ENCODE measurements around the gene PBX2.

The PBX2 gene

GRCh38 chr6:32170294-32170693 lies 19.7 kb downstream of the PBX2 start:
- TF ChIP-seq, protein P1, sequence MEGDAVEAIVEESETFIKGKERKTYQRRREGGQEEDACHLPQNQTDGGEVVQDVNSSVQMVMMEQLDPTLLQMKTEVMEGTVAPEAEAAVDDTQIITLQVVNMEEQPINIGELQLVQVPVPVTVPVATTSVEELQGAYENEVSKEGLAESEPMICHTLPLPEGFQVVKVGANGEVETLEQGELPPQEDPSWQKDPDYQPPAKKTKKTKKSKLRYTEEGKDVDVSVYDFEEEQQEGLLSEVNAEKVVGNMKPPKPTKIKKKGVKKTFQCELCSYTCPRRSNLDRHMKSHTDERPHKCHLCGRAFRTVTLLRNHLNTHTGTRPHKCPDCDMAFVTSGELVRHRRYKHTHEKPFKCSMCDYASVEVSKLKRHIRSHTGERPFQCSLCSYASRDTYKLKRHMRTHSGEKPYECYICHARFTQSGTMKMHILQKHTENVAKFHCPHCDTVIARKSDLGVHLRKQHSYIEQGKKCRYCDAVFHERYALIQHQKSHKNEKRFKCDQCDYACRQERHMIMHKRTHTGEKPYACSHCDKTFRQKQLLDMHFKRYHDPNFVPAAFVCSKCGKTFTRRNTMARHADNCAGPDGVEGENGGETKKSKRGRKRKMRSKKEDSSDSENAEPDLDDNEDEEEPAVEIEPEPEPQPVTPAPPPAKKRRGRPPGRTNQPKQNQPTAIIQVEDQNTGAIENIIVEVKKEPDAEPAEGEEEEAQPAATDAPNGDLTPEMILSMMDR (IDR thresholded peaks at IDR 0.05; ENCODE audit: low read depth, low read length, poor library complexity, severe bottlenecking), result no peak
- TF ChIP-seq EZH2phosphoT487 (IDR thresholded peaks at IDR 0.05; ENCODE audit: borderline replicate concordance, low read length), result no peak
- peaks cover 15% of the 10 kb centered on the region for H3K79me2 ChIP-seq (ENCODE audit: control insufficient read depth, low read length)
- H3K36me3 ChIP-seq (ENCODE audit: control insufficient read depth, low read length), result peaks cover 42% of the 10 kb centered on the region
- H3K4me3 ChIP-seq (ENCODE audit: low read length), result no peak overlapping the region
- peaks cover 33% of the 10 kb centered on the region for H3K4me1 ChIP-seq (ENCODE audit: control insufficient read depth, low read length)
- no peak overlapping the region for H3K4me2 ChIP-seq (ENCODE audit: low read length)
- H3K27ac ChIP-seq (ENCODE audit: low read depth, low read length), result no peak overlapping the region
- H3F3A ChIP-seq (ENCODE audit: control insufficient read depth, insufficient read depth), result peaks cover 4% of the 10 kb centered on the region; the same call in 1 of the 2 replicates
- no peaks in the 10 kb centered on the region for H4K20me1 ChIP-seq (ENCODE audit: control insufficient read depth, insufficient read depth, low read depth, low read length)
- no peaks in the 10 kb centered on the region for H3K9me2 ChIP-seq (replicated peaks; ENCODE audit: control insufficient read depth, low read length)
- no peaks in the 10 kb centered on the region for H3K9me3 ChIP-seq (ENCODE audit: control insufficient read depth, insufficient read depth, low read length)
- H3K27me3 ChIP-seq (ENCODE audit: control insufficient read depth, low read length), result no peaks in the 10 kb centered on the region

GRCh38 chr6:32168807-32169591 lies 21.0 kb downstream of the PBX2 start:
- no peak overlapping the region for H3K4me2 ChIP-seq (ENCODE audit: low read length)
- no peak overlapping the region for H3K4me3 ChIP-seq (ENCODE audit: low read length)
- peaks cover 22% of the 10 kb centered on the region for H3K4me1 ChIP-seq (ENCODE audit: control insufficient read depth, low read length)
- H3K9me2 ChIP-seq (replicated peaks; ENCODE audit: control insufficient read depth, low read length), result no peaks in the 10 kb centered on the region
- peaks cover 42% of the 10 kb centered on the region for H3K36me3 ChIP-seq (ENCODE audit: control insufficient read depth, low read length)
- no peaks in the 10 kb centered on the region for H3K27me3 ChIP-seq (ENCODE audit: control insufficient read depth, low read length)
- no peaks in the 10 kb centered on the region for H4K20me1 ChIP-seq (ENCODE audit: control insufficient read depth, insufficient read depth, low read depth, low read length)
- TF ChIP-seq EZH2phosphoT487 (IDR thresholded peaks at IDR 0.05; ENCODE audit: borderline replicate concordance, low read length), result no peak
- TF ChIP-seq, protein P1 (IDR thresholded peaks at IDR 0.05; ENCODE audit: low read depth, low read length, poor library complexity, severe bottlenecking), result no peak
- no peaks in the 10 kb centered on the region for H3K9me3 ChIP-seq (ENCODE audit: control insufficient read depth, insufficient read depth, low read length)
- peaks cover 4% of the 10 kb centered on the region; the same call in 1 of the 2 replicates for H3K79me2 ChIP-seq (ENCODE audit: control insufficient read depth, low read length)
- H3K27ac ChIP-seq (ENCODE audit: low read depth, low read length), result no peak overlapping the region
- H3F3A ChIP-seq (ENCODE audit: control insufficient read depth, insufficient read depth), result peaks cover 4% of the 10 kb centered on the region; the same call in 1 of the 2 replicates

DNA sequence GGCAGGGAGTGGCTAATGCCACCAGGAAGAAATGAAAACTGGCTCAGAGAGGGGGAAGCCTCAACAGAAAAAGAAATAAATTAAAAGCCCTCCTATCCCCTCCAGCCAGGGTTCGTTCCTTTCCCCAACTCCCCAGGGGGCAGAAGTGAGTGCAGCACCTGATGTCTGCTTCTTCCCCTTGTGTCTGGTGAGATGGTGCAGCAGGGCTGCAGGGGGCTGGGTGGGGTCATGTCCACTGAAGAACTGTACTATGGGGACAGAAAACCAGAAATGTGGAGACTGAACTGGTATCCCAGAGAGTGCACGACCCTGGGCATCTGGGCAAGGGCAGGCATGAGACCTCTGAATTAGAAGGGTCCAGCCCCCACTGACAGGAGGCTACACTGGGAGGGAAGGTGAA lies 21.7 kb downstream of the PBX2 start:
- Histone ChIP-seq H3K27me3 (ENCODE audit: control insufficient read depth, low read length) (no peaks in the 10 kb centered on the region), H4K20me1 (ENCODE audit: control insufficient read depth, insufficient read depth, low read depth, low read length) (no peaks in the 10 kb centered on the region), H3K27ac (ENCODE audit: low read depth, low read length) (no peak overlapping the region), H3K9me3 (ENCODE audit: control insufficient read depth, insufficient read depth, low read length) (no peaks in the 10 kb centered on the region), H3K4me1 (ENCODE audit: control insufficient read depth, low read length) (peaks cover 17% of the 10 kb centered on the region), H3K9me2 (replicated peaks; ENCODE audit: control insufficient read depth, low read length) (no peaks in the 10 kb centered on the region), H3K4me3 (ENCODE audit: low read length) (no peak overlapping the region), H3K36me3 (ENCODE audit: control insufficient read depth, low read length) (peaks cover 42% of the 10 kb centered on the region), H3K79me2 (ENCODE audit: control insufficient read depth, low read length) (peaks cover 4% of the 10 kb centered on the region; the same call in 1 of the 2 replicates), H3F3A (ENCODE audit: control insufficient read depth, insufficient read depth) (peaks cover 4% of the 10 kb centered on the region; the same call in 1 of the 2 replicates), H3K4me2 (ENCODE audit: low read length) (no peak overlapping the region)
- TF ChIP-seq, protein P1 (IDR thresholded peaks at IDR 0.05; ENCODE audit: low read depth, low read length, poor library complexity, severe bottlenecking), result no peak
- TF ChIP-seq EZH2phosphoT487 (IDR thresholded peaks at IDR 0.05; ENCODE audit: borderline replicate concordance, low read length), result no peak

All from DOHH2 (cell line).